NT2/D1 (cell line): ENCODE data around the gene NAA38.

ENCODE experiments used
- DNase-seq: peaks from one replicate; pipeline ENCODE4 v3.0.0-alpha.2; 2011; ENCODE audit warnings: low read depth, low spot score
- H3K27me3 ChIP-seq: 2 replicates; pipeline ENCODE4 v1.6.0; 2011; ENCODE audit warnings: mild to moderate bottlenecking; ENCODE audit not compliant: insufficient read length, insufficient read depth
- H3K36me3 ChIP-seq: 2 replicates; pipeline ENCODE4 v1.6.1; 2011; ENCODE audit warnings: mild to moderate bottlenecking, low read length, mixed read lengths; ENCODE audit not compliant: insufficient read depth, insufficient read length
- H3K4me1 ChIP-seq: 2 replicates; pipeline ENCODE4 v1.5.1; 2011; ENCODE audit not compliant: insufficient read depth, insufficient read length
- H3K4me3 ChIP-seq: 2 replicates; pipeline ENCODE4 v1.5.1; 2011; ENCODE audit warnings: low read depth; ENCODE audit not compliant: insufficient read length
- H3K9ac ChIP-seq: 2 replicates; pipeline ENCODE4 v1.6.0; 2011; ENCODE audit warnings: low read depth; ENCODE audit not compliant: insufficient read length
- H3K9me3 ChIP-seq: 2 replicates; pipeline ENCODE4 v1.5.1; 2011; ENCODE audit warnings: mild to moderate bottlenecking, low read length; ENCODE audit not compliant: insufficient read depth
- SUZ12 ChIP-seq: IDR thresholded peaks from 2 replicates; pipeline ENCODE4 v1.6.1; 2011; ENCODE audit not compliant: insufficient read length, insufficient read depth; ENCODE audit errors: extremely low read depth
- YY1 ChIP-seq: IDR thresholded peaks from 2 replicates; pipeline ENCODE4 v1.6.1; 2011; ENCODE audit not compliant: insufficient read length, insufficient read depth
- ZNF274 ChIP-seq: IDR thresholded peaks from 2 replicates; pipeline ENCODE4 v1.6.1; 2011; ENCODE audit warnings: mild to moderate bottlenecking, low read depth, low read length

NAA38 gene

GRCh38 chr17:7846063-7846735 is 11.2 kb downstream of the NAA38 start:
- Histone ChIP-seq H3K9me3 (no peaks in the 10 kb centered on the region), H3K9ac (no peak overlapping the region), H3K27me3 (no peaks in the 10 kb centered on the region), H3K36me3 (peaks cover 43% of the 10 kb centered on the region), H3K4me1 (peaks cover under 1% of the 10 kb centered on the region), H3K4me3 (no peak overlapping the region)
- TF ChIP-seq ZNF274 (no peak), SUZ12 (no peak), YY1 (no peak)
- no peak for DNase-seq

DNA sequence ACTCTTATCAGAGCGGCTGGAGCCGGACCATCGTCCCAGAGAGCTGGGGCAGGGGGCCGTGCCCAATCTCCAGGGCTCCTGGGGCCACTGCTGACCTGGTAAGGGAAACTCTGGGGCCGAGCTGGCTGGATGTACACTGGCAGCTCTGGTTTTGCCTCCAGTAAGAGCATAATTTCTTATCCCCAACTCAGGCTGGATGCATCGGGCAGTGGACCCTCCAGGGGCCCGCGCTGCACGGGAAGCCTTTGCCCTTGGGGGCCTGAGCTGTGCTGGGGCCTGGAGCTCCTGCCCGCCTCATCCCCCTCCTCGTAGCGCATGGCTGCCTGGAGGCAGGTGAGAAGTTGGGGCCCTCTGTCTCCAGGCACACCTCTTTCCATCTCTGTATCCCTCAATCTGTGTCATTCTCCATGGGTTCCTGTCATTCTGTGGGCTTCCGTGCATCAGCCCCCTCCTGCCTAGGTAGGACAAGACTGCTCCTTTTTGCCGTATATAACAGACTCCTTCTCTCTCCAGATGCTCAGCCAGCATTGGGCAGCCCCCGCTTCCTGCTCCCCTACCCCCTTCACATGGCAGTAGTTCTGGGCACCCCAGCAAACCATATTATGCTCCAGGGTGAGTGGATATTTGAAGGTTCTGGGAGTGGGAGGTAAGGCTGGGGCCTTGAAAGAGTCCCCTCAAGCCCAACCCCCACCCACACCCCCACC is 11.8 kb downstream of the NAA38 start:
- H3K4me1 ChIP-seq: peaks cover 3% of the 10 kb centered on the region
- peaks cover 36% of the 10 kb centered on the region for H3K36me3 ChIP-seq
- DNase-seq: no peak
- peak overlapping the region; percentile 57 for H3K9ac ChIP-seq
- TF ChIP-seq YY1 (no peak), ZNF274 (no peak), SUZ12 (no peak)
- H3K4me3 ChIP-seq: peak overlapping the region; percentile 78
- no peaks in the 10 kb centered on the region for H3K9me3 ChIP-seq
- H3K27me3 ChIP-seq: no peaks in the 10 kb centered on the region

DNA sequence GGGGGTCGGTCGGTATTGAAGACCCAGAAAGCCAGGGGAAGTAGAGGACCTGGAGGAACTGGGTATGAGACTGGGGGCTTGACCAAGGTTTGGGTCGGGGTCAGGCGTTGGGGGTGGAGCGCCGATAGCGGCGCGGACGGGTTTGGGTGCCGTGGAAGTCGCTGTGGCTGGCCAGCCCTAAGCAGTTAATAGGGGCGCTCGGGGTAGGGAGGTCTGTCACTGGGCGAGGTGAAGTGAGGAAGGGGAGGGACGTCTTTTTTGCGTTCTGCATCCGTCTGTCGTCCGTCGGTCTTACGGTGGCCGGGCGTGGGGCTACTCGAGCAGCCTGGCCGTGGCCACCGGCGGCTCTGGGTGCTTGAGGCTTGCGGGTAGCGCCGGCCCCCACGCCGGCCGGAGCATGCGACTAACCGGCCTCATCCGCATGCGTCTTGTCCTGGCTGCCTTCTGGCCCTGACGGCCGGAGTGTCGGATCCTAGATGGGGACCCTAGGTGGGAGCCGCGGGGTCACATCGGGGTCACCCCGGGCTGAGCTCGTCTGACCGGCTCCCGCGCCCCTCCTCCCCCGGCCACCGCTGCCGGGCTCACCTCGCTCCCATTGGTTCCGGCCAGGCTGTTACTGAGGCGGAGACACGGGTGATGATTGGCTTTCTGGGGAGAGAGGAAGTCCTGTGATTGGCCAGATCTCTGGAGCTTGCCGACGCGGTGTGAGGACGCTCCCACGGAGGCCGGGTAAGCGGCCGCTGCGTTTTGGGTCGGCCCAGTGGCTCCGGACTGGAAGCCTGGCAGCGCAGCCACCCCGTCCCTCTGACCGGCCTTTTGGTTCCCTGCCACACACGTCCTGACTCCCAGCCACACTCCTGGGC is 12.8 kb downstream of the NAA38 start:
- Histone ChIP-seq H3K4me3 (peak overlapping the region; percentile 78), H3K27me3 (no peaks in the 10 kb centered on the region), H3K4me1 (peaks cover 3% of the 10 kb centered on the region), H3K9me3 (no peaks in the 10 kb centered on the region), H3K36me3 (peaks cover 26% of the 10 kb centered on the region), H3K9ac (peak overlapping the region; percentile 79)
- TF ChIP-seq YY1 (no peak), SUZ12 (no peak), ZNF274 (no peak)
- DNase-seq: no peak

DNA sequence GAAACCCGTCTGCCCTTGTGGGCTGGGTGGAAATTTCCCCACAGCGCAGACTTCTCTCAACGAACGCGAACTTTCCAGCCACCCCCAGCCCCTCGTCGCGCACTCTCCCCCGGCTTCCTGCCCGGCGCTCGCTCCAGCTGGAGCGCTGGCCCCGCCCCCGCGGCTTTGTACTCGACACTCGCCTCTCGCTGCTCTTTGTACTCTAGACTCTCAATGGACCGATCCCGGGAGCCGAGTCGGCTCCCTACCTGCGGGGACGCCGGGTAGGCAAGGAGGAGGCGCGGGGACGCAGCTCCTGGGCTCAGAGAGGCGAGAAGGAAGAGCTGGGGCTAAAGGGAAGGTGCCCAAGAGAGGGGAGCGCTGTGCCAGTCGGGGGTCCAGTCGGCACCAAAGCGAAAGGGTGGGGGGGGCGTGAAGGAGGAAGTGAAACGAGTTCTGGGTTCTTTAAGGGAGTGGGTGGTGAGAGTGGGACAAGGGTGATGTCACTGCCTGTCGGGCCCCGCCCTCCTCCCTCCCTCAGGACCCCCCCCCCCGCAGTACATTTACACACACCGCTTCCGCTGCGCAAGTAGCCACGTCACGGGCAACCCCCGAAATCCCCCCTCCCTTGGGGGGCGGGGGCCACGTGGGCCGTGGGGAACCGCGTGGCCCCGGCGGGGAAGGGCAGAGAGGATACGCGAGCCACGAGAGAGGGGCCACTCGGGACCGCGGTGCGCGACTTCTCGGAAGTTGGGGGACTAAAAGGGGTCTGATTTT is 13.6 kb downstream of the NAA38 start:
- TF ChIP-seq ZNF274 (no peak), YY1 (no peak), SUZ12 (no peak)
- H3K4me3 ChIP-seq: peak overlapping the region; percentile 78
- no peaks in the 10 kb centered on the region for H3K9me3 ChIP-seq
- H3K9ac ChIP-seq: peak overlapping the region; percentile 88
- no peaks in the 10 kb centered on the region for H3K27me3 ChIP-seq
- peaks cover 19% of the 10 kb centered on the region for H3K36me3 ChIP-seq
- H3K4me1 ChIP-seq: peaks cover 10% of the 10 kb centered on the region
- DNase-seq: no peak

- Histone ChIP-seq H3K4me1 (peaks cover 13% of the 10 kb centered on the region), H3K9me3 (no peaks in the 10 kb centered on the region), H3K9ac (peak overlapping the region; percentile 88), H3K27me3 (no peaks in the 10 kb centered on the region), H3K4me3 (peak overlapping the region; percentile 78), H3K36me3 (peaks cover 19% of the 10 kb centered on the region)
- no peak for TF ChIP-seq ZNF274
- no peak for TF ChIP-seq SUZ12
- DNase-seq: no peak
These were observed 14.2 kb downstream of the NAA38 start for GRCh38 chr17:7843257-7843535.

- H3K4me3 ChIP-seq: peak overlapping the region; percentile 78
- H3K9me3 ChIP-seq: no peaks in the 10 kb centered on the region
- H3K27me3 ChIP-seq: no peaks in the 10 kb centered on the region
- H3K9ac ChIP-seq: peak overlapping the region; percentile 88
- no peak for DNase-seq
- no peak for TF ChIP-seq SUZ12
- peaks cover 19% of the 10 kb centered on the region for H3K36me3 ChIP-seq
- H3K4me1 ChIP-seq: peaks cover 13% of the 10 kb centered on the region
These were observed 14.7 kb downstream of the NAA38 start for GRCh38 chr17:7842380-7843256.
